Activated T-helper 2 cell treated with anti-CD3 and anti-CD28 coated beads, Interferon-gamma antibody, Interleukin-2, Interleukin-4, amounts not matched to agents 10 μg/mL and 5 μg/mL and 100 μg/mL, durations not matched to agents 14 hours and 24 hours and 36 hours (primary cell): ENCODE measurements around the gene PDCD4. TPM values are rescaled to one million over a fixed set of nuclear protein-coding genes. Genes with fewer than 3 reads are reported as not detected.
"Not testable (repeated sequence)": the region's sequence is repeated elsewhere in the genome, so short reads cannot be mapped to it uniquely, and the experiment has no call there.

ENCODE experiments used
- DNase-seq: peaks from one replicate; pipeline ENCODE4 v3.0.0; 2021; ENCODE audit warnings: low spot score
- H3K27ac Mint-ChIP-seq: one replicate; pipeline ENCODE4 v1.8.0; 2021; ENCODE audit warnings: mixed read lengths
- H3K27me3 Mint-ChIP-seq: one replicate; pipeline ENCODE4 v1.8.0; 2021; ENCODE audit warnings: low read depth, mixed read lengths
- H3K36me3 Mint-ChIP-seq: one replicate; pipeline ENCODE4 v1.8.0; 2021; ENCODE audit warnings: low read depth, mixed read lengths
- H3K4me1 Mint-ChIP-seq: one replicate; pipeline ENCODE4 v1.8.0; 2021; ENCODE audit warnings: low read depth, mixed read lengths
- H3K4me3 Mint-ChIP-seq: one replicate; pipeline ENCODE4 v1.8.0; 2021; ENCODE audit warnings: low read depth, mild to moderate bottlenecking, moderate library complexity, mixed read lengths
- H3K9me3 Mint-ChIP-seq: one replicate; pipeline ENCODE4 v1.8.0; 2021; ENCODE audit warnings: mixed read lengths
- intact Hi-C: fragments of 100-400 bp; cut with micrococcal nuclease; formaldehyde crosslinking; loops from one replicate; pipeline ENCODE4 v1.15.1; 2023
- total RNA-seq: library from RNA; stranded (reverse); gene quantifications from 2 replicates; pipeline ENCODE4 v1.2.3, GENCODE V29; 2022

The PDCD4 gene
- total RNA-seq, 1 donor from 2014 or later, result 60.4 TPM

- H3K9me3 Mint-ChIP-seq, result no peaks in the 10 kb centered on the region
- H3K27ac Mint-ChIP-seq, result no peak overlapping the region
- H3K4me3 Mint-ChIP-seq, result no peak overlapping the region
- DNase-seq, result no peak
- H3K4me1 Mint-ChIP-seq, result peaks cover 6% of the 10 kb centered on the region
- H3K36me3 Mint-ChIP-seq, result peaks cover 14% of the 10 kb centered on the region
- no peaks in the 10 kb centered on the region for H3K27me3 Mint-ChIP-seq
- intact Hi-C loops, result no loop called here
Observed at GRCh38 chr10:110910138-110910537, 38.4 kb downstream of the PDCD4 start.

GRCh38 chr10:110912374-110912773 lies 40.6 kb downstream of the PDCD4 start:
- H3K4me3 Mint-ChIP-seq, result no peak overlapping the region
- peaks cover 11% of the 10 kb centered on the region for H3K4me1 Mint-ChIP-seq
- no peaks in the 10 kb centered on the region for H3K27me3 Mint-ChIP-seq
- no peaks in the 10 kb centered on the region for H3K9me3 Mint-ChIP-seq
- no peak overlapping the region for H3K27ac Mint-ChIP-seq
- intact Hi-C loops, result no loop called here
- peaks cover 27% of the 10 kb centered on the region for H3K36me3 Mint-ChIP-seq
- DNase-seq, result no peak

GRCh38 chr10:110914431-110914830 lies 42.7 kb downstream of the PDCD4 start:
- Mint-ChIP-seq H3K4me1 (peaks cover 18% of the 10 kb centered on the region), H3K36me3 (peaks cover 22% of the 10 kb centered on the region), H3K27ac (no peak overlapping the region), H3K27me3 (no peaks in the 10 kb centered on the region), H3K4me3 (no peak overlapping the region), H3K9me3 (no peaks in the 10 kb centered on the region)
- no peak for DNase-seq
- intact Hi-C loops, result no loop called here

GRCh38 chr10:110915035-110915434 lies 43.3 kb downstream of the PDCD4 start:
- Mint-ChIP-seq H3K27me3 (no peaks in the 10 kb centered on the region), H3K9me3 (no peaks in the 10 kb centered on the region), H3K4me3 (no peak overlapping the region), H3K27ac (no peak overlapping the region), H3K4me1 (peaks cover 18% of the 10 kb centered on the region), H3K36me3 (peaks cover 21% of the 10 kb centered on the region)
- no peak for DNase-seq
- intact Hi-C loops, result loop anchor here (5.0 kb wide), 3 partner anchors 162 to 688 kb away; partner anchors contain the start of gene ADRA2A

- Mint-ChIP-seq H3K36me3 (peaks cover 15% of the 10 kb centered on the region), H3K4me1 (peaks cover 23% of the 10 kb centered on the region)
- not testable (repeated sequence) for H3K27ac Mint-ChIP-seq, H3K4me3 Mint-ChIP-seq, H3K27me3 Mint-ChIP-seq, H3K9me3 Mint-ChIP-seq, DNase-seq
- intact Hi-C loops, result loop anchor here (5.0 kb wide), 3 partner anchors 162 to 688 kb away; partner anchors contain the start of gene ADRA2A
Observed at GRCh38 chr10:110915600-110915999, 43.9 kb downstream of the PDCD4 start.

- H3K4me3 Mint-ChIP-seq, result peak overlapping the region; percentile 92
- no peak overlapping the region for H3K27ac Mint-ChIP-seq
- peaks cover 13% of the 10 kb centered on the region for H3K36me3 Mint-ChIP-seq
- H3K9me3 Mint-ChIP-seq, result no peaks in the 10 kb centered on the region
- peaks cover 30% of the 10 kb centered on the region for H3K4me1 Mint-ChIP-seq
- DNase-seq, result no peak
- no peaks in the 10 kb centered on the region for H3K27me3 Mint-ChIP-seq
- intact Hi-C loops, result loop anchor here (5.0 kb wide), 3 partner anchors 161 to 689 kb away; partner anchors contain the start of gene ADRA2A
Observed at GRCh38 chr10:110916554-110917346, 45.0 kb downstream of the PDCD4 start.

GRCh38 chr10:110918269-110918642 lies 46.5 kb downstream of the PDCD4 start:
- peak; percentile 85 for DNase-seq
- Mint-ChIP-seq H3K9me3 (no peaks in the 10 kb centered on the region), H3K4me3 (peak overlapping the region; percentile 92), H3K36me3 (peaks cover 15% of the 10 kb centered on the region), H3K27ac (peak overlapping the region; percentile 71), H3K4me1 (peaks cover 36% of the 10 kb centered on the region), H3K27me3 (no peaks in the 10 kb centered on the region)
- intact Hi-C loops, result loop anchor here (2.0 to 5.0 kb wide), 5 partner anchors 15 to 911 kb away; partner anchors contain the start of genes ADD3 and ADRA2A

GRCh38 chr10:110918643-110919348 lies 47.1 kb downstream of the PDCD4 start, which contains the start of gene BBIP1:
Gene BBIP1 (minus strand): TSS chr10:110919180. CDS start chr10:110918157, 1,023 bp downstream.
- H3K36me3 Mint-ChIP-seq, result peaks cover 15% of the 10 kb centered on the region
- peak within 1 kb of the TSS; percentile 93 for H3K27ac Mint-ChIP-seq
- no peak for DNase-seq
- H3K9me3 Mint-ChIP-seq, result no peaks in the 10 kb centered on the region
- H3K4me3 Mint-ChIP-seq, result peak within 1 kb of the TSS; percentile 94
- H3K4me1 Mint-ChIP-seq, result peaks cover 39% of the 10 kb centered on the region
- intact Hi-C loops, result loop anchor here (1.0 to 5.0 kb wide), 8 partner anchors 16 to 912 kb away; partner anchors contain the start of genes ADD3 and ADRA2A
- no peaks in the 10 kb centered on the region for H3K27me3 Mint-ChIP-seq

- intact Hi-C loops, result loop anchor here (1.0 to 5.0 kb wide), 8 partner anchors 17 to 913 kb away; partner anchors contain the start of genes ADD3 and ADRA2A
Observed at GRCh38 chr10:110919349-110919931, 47.7 kb downstream of the PDCD4 start, which contains the start of gene SHOC2. Gene SHOC2 (plus strand): TSS chr10:110919604. CDS start chr10:110964359, 44,755 bp downstream.

GRCh38 chr10:110919971-110920881 lies 48.5 kb downstream of the PDCD4 start:
- Mint-ChIP-seq H3K27me3 (no peaks in the 10 kb centered on the region), H3K4me3 (peak overlapping the region; percentile 94), H3K36me3 (peaks cover 20% of the 10 kb centered on the region), H3K27ac (peak overlapping the region; percentile 78), H3K9me3 (no peaks in the 10 kb centered on the region), H3K4me1 (peaks cover 40% of the 10 kb centered on the region)
- intact Hi-C loops, result loop anchor here (1.0 to 5.0 kb wide), 8 partner anchors 17 to 913 kb away; partner anchors contain the start of genes ADD3 and ADRA2A
- peak; percentile 23 for DNase-seq

More at GRCh38 chr10:110919349-110919931, 47.7 kb downstream of the PDCD4 start, which contains the start of gene SHOC2:
- H3K4me1 Mint-ChIP-seq, result peaks cover 42% of the 10 kb centered on the region
- H3K4me3 Mint-ChIP-seq, result peak within 1 kb of the TSS; percentile 94
- H3K9me3 Mint-ChIP-seq, result no peaks in the 10 kb centered on the region
- H3K27me3 Mint-ChIP-seq, result no peaks in the 10 kb centered on the region
- DNase-seq, result peak; percentile 98
- H3K27ac Mint-ChIP-seq, result peak within 1 kb of the TSS; percentile 93
- H3K36me3 Mint-ChIP-seq, result peaks cover 18% of the 10 kb centered on the region

- intact Hi-C loops, result no loop called here
- H3K4me3 Mint-ChIP-seq, result no peak overlapping the region
Observed at GRCh38 chr10:110923856-110924493, 52.2 kb downstream of the PDCD4 start.

More at GRCh38 chr10:110923856-110924493, 52.2 kb downstream of the PDCD4 start:
- no peak for DNase-seq
- peaks cover 10% of the 10 kb centered on the region for H3K36me3 Mint-ChIP-seq
- peaks cover 36% of the 10 kb centered on the region for H3K4me1 Mint-ChIP-seq
- H3K27ac Mint-ChIP-seq, result peak overlapping the region; percentile 54
- H3K27me3 Mint-ChIP-seq, result no peaks in the 10 kb centered on the region
- no peaks in the 10 kb centered on the region for H3K9me3 Mint-ChIP-seq
